HEK293T (cell line): ENCODE measurements around the gene HSD17B8.

Experiments used
- ELF4 ChIP-seq: fragments of 450-650 bp; IDR thresholded peaks from 2 replicates; pipeline ENCODE4 v1.6.1; 2017; ENCODE audit warnings: antibody characterized with exemption
- FOXA1 ChIP-seq: fragments of 450-650 bp; IDR thresholded peaks from 2 replicates; pipeline ENCODE4 v1.6.1; 2016; ENCODE audit warnings: mild to moderate bottlenecking
- FOXK2 ChIP-seq: fragments of 450-650 bp; IDR thresholded peaks from 2 replicates; pipeline ENCODE4 v1.6.1; 2016; ENCODE audit warnings: mild to moderate bottlenecking
- SP1 ChIP-seq: fragments of 450-650 bp; IDR thresholded peaks from 2 replicates; pipeline ENCODE4 v1.6.1; 2017

DNA sequence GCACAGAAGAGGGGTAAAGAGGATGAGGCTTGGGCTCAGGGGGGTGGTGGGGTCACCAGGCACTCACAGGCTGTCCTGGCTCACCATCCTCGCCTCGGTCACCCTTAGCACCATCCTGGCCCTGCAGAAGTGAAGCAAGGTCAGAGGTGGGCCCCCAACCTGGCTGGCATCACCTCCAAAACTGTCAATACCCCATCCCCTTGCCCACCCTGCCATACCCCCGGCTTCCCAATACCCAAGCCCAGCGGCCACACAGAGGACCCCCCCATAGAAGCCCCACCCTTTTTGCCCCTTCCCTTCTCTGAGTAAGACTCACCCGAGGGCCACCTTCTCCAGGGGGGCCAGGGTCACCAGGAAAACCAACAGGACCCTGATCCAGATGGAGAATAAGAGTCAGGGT, 35.8 kb upstream of the HSD17B8 start:
- TF ChIP-seq ELF4 (no peak), FOXK2 (no peak), FOXA1 (no peak), SP1 (no peak)
